H9 (cell line): ENCODE results near the gene MRPL28. TPM values are rescaled to one million over a fixed set of nuclear protein-coding genes. Genes with fewer than 3 reads are reported as not detected.

Experiments
- DNase-seq: peaks from one replicate; pipeline ENCODE4 v3.0.0-alpha.2; 2017
- H2AFZ ChIP-seq: one replicate; pipeline ENCODE4 v1.6.1; 2013; ENCODE audit warnings: mild to moderate bottlenecking, low read length, control low read depth, moderate library complexity
- H2AK5ac ChIP-seq: 2 replicates; pipeline ENCODE4 v1.6.1; 2013; ENCODE audit warnings: low read length, control low read depth, mixed read lengths; ENCODE audit not compliant: insufficient read length
- H2BK120ac ChIP-seq: one replicate; pipeline ENCODE4 v1.6.1; 2013; ENCODE audit warnings: low read depth, mild to moderate bottlenecking, low read length, control low read depth, inconsistent platforms; ENCODE audit not compliant: poor library complexity, severe bottlenecking
- H2BK12ac ChIP-seq: 2 replicates; pipeline ENCODE4 v1.6.1; 2013; ENCODE audit warnings: low read length, control low read depth, mixed read lengths, low read depth; ENCODE audit not compliant: insufficient read length
- H2BK15ac ChIP-seq: 2 replicates; pipeline ENCODE4 v1.6.1; 2013; ENCODE audit warnings: low read depth, low read length, control low read depth
- H2BK20ac ChIP-seq: one replicate; pipeline ENCODE4 v1.6.1; 2013; ENCODE audit warnings: low read depth, mild to moderate bottlenecking, low read length, control low read depth, inconsistent platforms; ENCODE audit not compliant: poor library complexity, severe bottlenecking
- H2BK5ac ChIP-seq: 2 replicates; pipeline ENCODE4 v1.6.1; 2013; ENCODE audit warnings: low read length, control low read depth, mixed read lengths; ENCODE audit not compliant: insufficient read length
- H3K14ac ChIP-seq: 2 replicates; pipeline ENCODE4 v1.6.1; 2013; ENCODE audit warnings: low read length, control low read depth; ENCODE audit not compliant: insufficient read depth
- H3K18ac ChIP-seq: 2 replicates; pipeline ENCODE4 v1.6.1; 2013; ENCODE audit warnings: low read depth, mild to moderate bottlenecking, mixed read lengths, low read length, control low read depth; ENCODE audit not compliant: insufficient read length
- H3K23ac ChIP-seq: 2 replicates; pipeline ENCODE4 v1.6.1; 2013; ENCODE audit warnings: low read length, control low read depth, mixed read lengths, low read depth; ENCODE audit not compliant: insufficient read length
- H3K23me2 ChIP-seq: 2 replicates; pipeline ENCODE4 v1.6.1; 2013; ENCODE audit warnings: low read depth, mild to moderate bottlenecking, mixed read lengths, low read length, control low read depth; ENCODE audit not compliant: insufficient read length, poor library complexity, severe bottlenecking
- H3K27ac ChIP-seq: 2 replicates; pipeline ENCODE4 v1.5.1; 2013; ENCODE audit warnings: low read length, control low read depth, mixed read lengths, low read depth; ENCODE audit not compliant: insufficient read length
- H3K27me3 ChIP-seq: 2 replicates; pipeline ENCODE4 v1.6.1; 2013; ENCODE audit warnings: low read length, control low read depth, inconsistent platforms; ENCODE audit not compliant: insufficient read depth
- H3K4ac ChIP-seq: 2 replicates; pipeline ENCODE4 v1.6.1; 2013; ENCODE audit warnings: low read depth, mild to moderate bottlenecking, control low read depth, inconsistent platforms, low read length, moderate library complexity
- H3K4me1 ChIP-seq: 2 replicates; pipeline ENCODE4 v1.6.1; 2013; ENCODE audit warnings: low read length, control low read depth, inconsistent platforms; ENCODE audit not compliant: insufficient read depth
- H3K4me2 ChIP-seq: 2 replicates; pipeline ENCODE4 v1.6.1; 2013; ENCODE audit warnings: low read length, control low read depth, mixed read lengths; ENCODE audit not compliant: insufficient read length, insufficient read depth
- H3K56ac ChIP-seq: 2 replicates; pipeline ENCODE4 v1.6.1; 2013; ENCODE audit warnings: low read depth, mild to moderate bottlenecking, mixed read lengths, low read length, control low read depth; ENCODE audit not compliant: insufficient read length
- H3K79me1 ChIP-seq: 2 replicates; pipeline ENCODE4 v1.6.1; 2013; ENCODE audit warnings: low read depth, mild to moderate bottlenecking, moderate library complexity, low read length, control low read depth, inconsistent platforms; ENCODE audit not compliant: insufficient read depth, poor library complexity, severe bottlenecking
- H3K79me2 ChIP-seq: 2 replicates; pipeline ENCODE4 v1.6.1; 2013; ENCODE audit warnings: low read length, control low read depth, inconsistent platforms; ENCODE audit not compliant: insufficient read depth
- H3K9ac ChIP-seq: 2 replicates; pipeline ENCODE4 v1.6.1; 2013; ENCODE audit warnings: low read length, control low read depth, mixed read lengths; ENCODE audit not compliant: insufficient read length; ENCODE audit errors: extremely low read depth
- H3K9me3 ChIP-seq: one replicate; pipeline ENCODE4 v1.6.1; 2013; ENCODE audit warnings: low read depth, low read length, inconsistent platforms; ENCODE audit not compliant: control insufficient read depth
- H3T11ph ChIP-seq: one replicate; pipeline ENCODE4 v1.6.1; 2013; ENCODE audit warnings: mild to moderate bottlenecking, low read length, control low read depth, inconsistent platforms
- H4K20me1 ChIP-seq: one replicate; pipeline ENCODE4 v1.6.1; 2013; ENCODE audit not compliant: control insufficient read depth, insufficient read length, insufficient read depth
- H4K5ac ChIP-seq: 2 replicates; pipeline ENCODE4 v1.6.1; 2013; ENCODE audit warnings: low read depth, mild to moderate bottlenecking, mixed read lengths, low read length, control low read depth; ENCODE audit not compliant: insufficient read length
- H4K8ac ChIP-seq: replicated peaks from 2 replicates; pipeline ENCODE4 v1.6.1; 2013; ENCODE audit warnings: low read length, control low read depth, mixed read lengths, low read depth; ENCODE audit not compliant: insufficient read length
- H4K91ac ChIP-seq: 2 replicates; pipeline ENCODE4 v1.6.1; 2013; ENCODE audit warnings: low read depth, mild to moderate bottlenecking, moderate library complexity, mixed read lengths, low read length, control low read depth; ENCODE audit not compliant: insufficient read length
- H3K27ac Mint-ChIP-seq, 3 experiments: 2 replicates in 2 of 3; 3 replicates in 1 of 3; pipeline ENCODE4 v1.8.0; 2020 to 2021; ENCODE audit warnings: mixed read lengths in 3 of 3, mild to moderate bottlenecking in 1 of 3, moderate library complexity in 1 of 3
- H3K27me3 Mint-ChIP-seq: 2 replicates; pipeline ENCODE4 v1.8.0; 2021; ENCODE audit warnings: low read depth, mild to moderate bottlenecking, moderate library complexity, mixed read lengths
- H3K36me3 Mint-ChIP-seq, 3 experiments: 2 replicates in 2 of 3; 3 replicates in 1 of 3; pipeline ENCODE4 v1.8.0; 2020 to 2021; ENCODE audit warnings: low read depth in 3 of 3, mixed read lengths in 3 of 3; ENCODE audit not compliant: insufficient read depth in 1 of 3
- H3K4me1 Mint-ChIP-seq, 2 experiments: 2 replicates each; pipeline ENCODE4 v1.8.0; 2020; ENCODE audit warnings: mixed read lengths in 2 of 2
- H3K4me3 Mint-ChIP-seq, 2 experiments: 2 replicates in 1 of 2; 3 replicates in 1 of 2; pipeline ENCODE4 v1.8.0; 2020 to 2021; ENCODE audit warnings: mild to moderate bottlenecking in 2 of 2, mixed read lengths in 2 of 2, moderate library complexity in 1 of 2
- H3K9me3 Mint-ChIP-seq, 2 experiments: 2 replicates in 1 of 2; 3 replicates in 1 of 2; pipeline ENCODE4 v1.8.0; 2020; ENCODE audit warnings: mild to moderate bottlenecking in 2 of 2, mixed read lengths in 2 of 2, moderate library complexity in 1 of 2
- CTCF ChIP-seq: fragments of 200-600 bp; sonication (generic); conservative IDR thresholded peaks from 3 replicates; pipeline ENCODE4 v1.8.0; 2021; ENCODE audit warnings: antibody characterized with exemption, mild to moderate bottlenecking
- WGBS: extraction: QIAGEN DNeasy Blood & Tissue Kit; methylation state at CpG from one replicate; pipeline ENCODE4 v1.1.7; 2013; ENCODE audit warnings: missing lambda C conversion rate, low lambda C conversion rate, mixed read lengths; ENCODE audit not compliant: insufficient read length; ENCODE audit errors: extremely low coverage; 5-methylcytosine and 5-hydroxymethylcytosine counted together
- total RNA-seq: library from RNA; stranded (reverse); gene quantifications from 2 replicates; pipeline ENCODE4 v1.2.1, GENCODE V29; 2021

The MRPL28 gene
- total RNA-seq, 1 experiment from 2014 or later = 154 TPM

GRCh38 chr16:397135-397661 lies 26.9 kb upstream of the MRPL28 start, which contains the start of gene NME4:
Gene NME4, plus strand, starts transcription at chr16:397199. Its CDS starts 24 bp downstream, at chr16:397223.
- H3K23me2 ChIP-seq = no peaks in the 10 kb centered on the region
- peak within 1 kb of the TSS; percentile 11 for H3K18ac ChIP-seq
- H3K9ac ChIP-seq = no peak within 1 kb of the TSS
- no peak within 1 kb of the TSS for H3T11ph ChIP-seq
- H2BK20ac ChIP-seq = no peak within 1 kb of the TSS
- no peak within 1 kb of the TSS for H4K8ac ChIP-seq
- no peak within 1 kb of the TSS for H2BK5ac ChIP-seq
- DNase-seq = peak; percentile 66
- H3K36me3 Mint-ChIP-seq = peaks cover 18 to 30% (median 29%) of the 10 kb centered on the region in 3 experiments
- no peaks in the 10 kb centered on the region for H3K79me1 ChIP-seq
- H3K27ac ChIP-seq = no peak within 1 kb of the TSS
- H3K9me3 Mint-ChIP-seq = peaks cover 2 to 9% of the 10 kb centered on the region in 2 experiments
- no CpG with 5 or more reads among the region's 75 CpGs for WGBS
- peaks cover 22 to 24% of the 10 kb centered on the region in 2 experiments for H3K4me1 Mint-ChIP-seq
- peaks cover 2% of the 10 kb centered on the region; the same call in 1 of the 2 replicates for H3K4me1 ChIP-seq
- H2AFZ ChIP-seq = no peak within 1 kb of the TSS
- H2BK12ac ChIP-seq = no peak within 1 kb of the TSS
- no peak within 1 kb of the TSS for H2BK120ac ChIP-seq
- H2AK5ac ChIP-seq = no peak within 1 kb of the TSS
- no peak within 1 kb of the TSS for H3K4ac ChIP-seq
- H3K14ac ChIP-seq = peak within 1 kb of the TSS; percentile 80
- TF ChIP-seq CTCF = no peak
- no peak within 1 kb of the TSS for H4K91ac ChIP-seq
- H3K27me3 Mint-ChIP-seq = no peaks in the 10 kb centered on the region
- no peak within 1 kb of the TSS for H3K56ac ChIP-seq
- H3K23ac ChIP-seq = no peak within 1 kb of the TSS
- no peak within 1 kb of the TSS for H2BK15ac ChIP-seq
- peaks cover 2% of the 10 kb centered on the region for H4K20me1 ChIP-seq
- no peaks in the 10 kb centered on the region for H3K79me2 ChIP-seq
- peak within 1 kb of the TSS; percentile 96 to 97 (median 97) for H3K27ac Mint-ChIP-seq
- peak within 1 kb of the TSS; percentile 36 for H3K4me2 ChIP-seq
- H3K9me3 ChIP-seq = no peaks in the 10 kb centered on the region
- H4K5ac ChIP-seq = no peak within 1 kb of the TSS
- no peaks in the 10 kb centered on the region for H3K27me3 ChIP-seq
- peak within 1 kb of the TSS; percentile 80 to 94 for H3K4me3 Mint-ChIP-seq
